Measurements from ENCODE around the gene TRIM2. TPM values are rescaled to one million over a fixed set of nuclear protein-coding genes. Genes with fewer than 3 reads are reported as not detected.
A peak's percentile ranks its signal among the peaks of the same experiment; 100 is the strongest.

TRIM2 gene
- total and polyA plus RNA-seq, 10 of the 15 experiments (the other 5 are each of a cell fraction or from before 2014, with no cell fraction given), result 0.06 to 0.19 (median 0.15) TPM; not detected in 3

- TF ChIP-seq IRF3 (IDR thresholded peaks at IDR 0.05), result no peak
- TF ChIP-seq FOXK2 (IDR thresholded peaks at IDR 0.05), result no peak
- TF ChIP-seq RBBP5 (conservative IDR thresholded peaks at IDR 0.05), result no peak
Measured at GRCh38 chr4:153221783-153222706, 17.8 kb downstream of the TRIM2 start (continued).

- Histone ChIP-seq H3K79me2 (ENCODE audit: control insufficient read depth, insufficient read depth, low read length) (no peaks in the 10 kb centered on the region), H3K27me3 (replicated peaks in 1 of 2; ENCODE audit: control insufficient read depth in 2 of 2, insufficient read depth in 2 of 2, low read length in 1 of 2) (peaks cover 0 to 5% of the 10 kb centered on the region in 2 experiments; a peak in 2 of 4 replicates), H3K4me2 (ENCODE audit: control insufficient read depth, insufficient read depth) (peak overlapping the region; percentile 98), H3K4me1 (ENCODE audit: control insufficient read depth, insufficient read depth, low read length) (peaks cover 11% of the 10 kb centered on the region), H2AFZ (ENCODE audit: control insufficient read depth, low read depth, low read length) (peak overlapping the region; percentile 35), H3K36me3 (ENCODE audit: control insufficient read depth in 2 of 2, insufficient read depth in 2 of 2, low read length in 1 of 2) (no peaks in the 10 kb centered on the region), H3K9ac (ENCODE audit: control insufficient read depth, insufficient read depth, low read length) (peak overlapping the region; percentile 57; the same call in 1 of the 2 replicates), H3K27ac (ENCODE audit: control insufficient read depth, insufficient read depth) (no peak overlapping the region), H3K9me3 (replicated peaks; ENCODE audit: control insufficient read depth, insufficient read depth, low read length) (peaks cover 2% of the 10 kb centered on the region; the same call in 2 of the 3 replicates), H3K4me3 (peak overlapping the region; percentile 58), H4K20me1 (ENCODE audit: control insufficient read depth, insufficient read depth) (no peaks in the 10 kb centered on the region)
- intact Hi-C loops (cut with micrococcal nuclease; ENCODE audit: unreplicated experiment), result loop anchor here (5.0 kb wide), 1 partner anchor 424 kb away; no protein-coding TSS in a partner anchor
- DNase-seq (ENCODE audit: low read depth, low spot score) (no peak), ATAC-seq (peak; percentile 86), FAIRE-seq (no peak)
- ChIA-PET SMC1A (ENCODE audit: uncharacterized antibody, unreplicated experiment) (interaction anchor here (0.8 kb wide), 1 partner anchor 498 kb away, joined by 3 read pairs; no protein-coding TSS in a partner anchor), RAD21 (ENCODE audit: unreplicated experiment) (interaction anchor here (0.9 kb wide), 1 partner anchor 12 kb away, joined by 3 read pairs; no protein-coding TSS in a partner anchor), POLR2A (no interaction called here), CTCF (interaction anchor here (1.0 to 1.3 kb wide), 2 partner anchors 8 to 26 kb away, joined by 3 read pairs; no protein-coding TSS in a partner anchor)
- in situ Hi-C loops (cut with MboI), result no loop called here
- BruUV-seq (replicated peaks), result no TSS peak
- WGBS (ENCODE audit: insufficient coverage, insufficient replicate concordance, low lambda C conversion rate, missing lambda C conversion rate), result 1% methylated on average over 59 of the region's 61 CpGs
- TF ChIP-seq BHLHE40 (IDR thresholded peaks at IDR 0.05; ENCODE audit: borderline replicate concordance in 1 of 2, low read depth in 2 of 2, low read length in 1 of 2), result 0 out of 4 replicates have a peak, but pooled peaks of 1 of the 2 experiments have one; percentile 15
- no peak for TF ChIP-seq ZNF592 (IDR thresholded peaks at IDR 0.05)
- TF ChIP-seq RBBP5 (conservative IDR thresholded peaks at IDR 0.05), result no peak
- TF ChIP-seq YY1 (IDR thresholded peaks at IDR 0.05; ENCODE audit: low read depth, low read length), result no peak
- peak in 1 of 2 experiments; percentile 73; a peak in 1 of 3 replicates for TF ChIP-seq EGR1 (IDR thresholded peaks at IDR 0.05; ENCODE audit: borderline replicate concordance in 1 of 2, low read depth in 2 of 2, low read length in 2 of 2)
- TF ChIP-seq RELB (IDR thresholded peaks at IDR 0.05; ENCODE audit: low read depth), result no peak
- no peak for TF ChIP-seq BCL11A (IDR thresholded peaks at IDR 0.05; ENCODE audit: low read depth, low read length)
- no peak for TF ChIP-seq TCF7 (IDR thresholded peaks at IDR 0.05; ENCODE audit: borderline replicate concordance)
- peak; percentile 75 for TF ChIP-seq HDAC6 (IDR thresholded peaks at IDR 0.05; ENCODE audit: unreplicated experiment)
Measured at GRCh38 chr4:153222707-153223426, 18.6 kb downstream of the TRIM2 start.
